Tibial nerve (tissue), 4 donors: ENCODE measurements around the gene SUB1.

ENCODE experiments used
- EP300 ChIP-seq, 2 donors: sonication (generic); formaldehyde crosslinking; IDR thresholded peaks; one replicate each; pipeline ENCODE4 v1.6.1; 2017; ENCODE audit warnings: antibody characterized with exemption in 2 of 2, mild to moderate bottlenecking in 1 of 2
- POLR2A ChIP-seq, 2 donors: fragments of 450-650 bp; IDR thresholded peaks; one replicate each; pipeline ENCODE4 v1.6.1; 2017; ENCODE audit warnings: antibody characterized with exemption in 2 of 2, mild to moderate bottlenecking in 2 of 2, moderate library complexity in 2 of 2
- TF ChIP-seq, protein P1 (sequence below), 5 experiments: fragments of 200-600 bp in 3 of 5; fragments of 450-650 bp in 2 of 5; sonication (generic) in 3 of 5; IDR thresholded peaks; one replicate each; pipeline ENCODE4 v1.5.1; 2016 to 2019; ENCODE audit warnings: antibody characterized with exemption in 5 of 5, mild to moderate bottlenecking in 3 of 5, moderate library complexity in 2 of 5

GRCh38 chr5:32612134-32612888, 27.0 kb downstream of the SUB1 start:
- TF ChIP-seq POLR2A (IDR thresholded peaks at IDR 0.05): no peak
- TF ChIP-seq, protein P1, sequence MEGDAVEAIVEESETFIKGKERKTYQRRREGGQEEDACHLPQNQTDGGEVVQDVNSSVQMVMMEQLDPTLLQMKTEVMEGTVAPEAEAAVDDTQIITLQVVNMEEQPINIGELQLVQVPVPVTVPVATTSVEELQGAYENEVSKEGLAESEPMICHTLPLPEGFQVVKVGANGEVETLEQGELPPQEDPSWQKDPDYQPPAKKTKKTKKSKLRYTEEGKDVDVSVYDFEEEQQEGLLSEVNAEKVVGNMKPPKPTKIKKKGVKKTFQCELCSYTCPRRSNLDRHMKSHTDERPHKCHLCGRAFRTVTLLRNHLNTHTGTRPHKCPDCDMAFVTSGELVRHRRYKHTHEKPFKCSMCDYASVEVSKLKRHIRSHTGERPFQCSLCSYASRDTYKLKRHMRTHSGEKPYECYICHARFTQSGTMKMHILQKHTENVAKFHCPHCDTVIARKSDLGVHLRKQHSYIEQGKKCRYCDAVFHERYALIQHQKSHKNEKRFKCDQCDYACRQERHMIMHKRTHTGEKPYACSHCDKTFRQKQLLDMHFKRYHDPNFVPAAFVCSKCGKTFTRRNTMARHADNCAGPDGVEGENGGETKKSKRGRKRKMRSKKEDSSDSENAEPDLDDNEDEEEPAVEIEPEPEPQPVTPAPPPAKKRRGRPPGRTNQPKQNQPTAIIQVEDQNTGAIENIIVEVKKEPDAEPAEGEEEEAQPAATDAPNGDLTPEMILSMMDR (IDR thresholded peaks at IDR 0.05): no peak
- TF ChIP-seq EP300 (IDR thresholded peaks at IDR 0.05): no peak
